ENCODE measurements around the gene RACGAP1. TPM values are rescaled to one million over a fixed set of nuclear protein-coding genes. Genes with fewer than 3 reads are reported as not detected.

RACGAP1 gene
- polyA plus RNA-seq, 3 donors, result 3.1 to 5.4 (median 3.6) TPM

DNA sequence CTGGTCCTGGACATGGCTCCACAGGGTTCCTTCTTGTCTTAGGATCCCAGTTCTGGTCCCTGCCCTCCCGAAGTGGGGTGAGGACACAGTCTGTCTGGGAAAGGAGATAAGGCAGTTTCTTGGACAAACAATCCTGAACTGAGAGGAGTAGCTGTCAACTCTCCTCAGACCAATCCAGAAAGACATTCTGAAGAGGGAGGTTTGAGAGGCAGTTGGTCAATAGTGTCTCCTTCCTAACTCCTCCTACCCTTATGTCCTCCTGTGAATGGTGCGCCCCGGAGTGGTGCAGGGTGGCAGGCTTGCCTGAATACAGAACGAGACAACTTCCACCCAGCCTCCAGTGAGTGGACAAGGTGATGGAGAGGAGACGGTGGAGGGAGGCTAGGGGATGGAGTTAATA is 16.7 kb upstream of the RACGAP1 start:
- no peaks in the 10 kb centered on the region for H4K20me1 ChIP-seq (ENCODE audit: insufficient read depth, low read length)
- peaks cover 6 to 7% of the 10 kb centered on the region in 2 donors for H3K4me1 ChIP-seq (ENCODE audit: control insufficient read depth in 1 of 2, insufficient read depth in 2 of 2, low read length in 2 of 2)
- peaks cover 3 to 23% (median 12%) of the 10 kb centered on the region in 3 donors for H3K27me3 Mint-ChIP-seq (ENCODE audit: low read depth in 3 of 3)
- H3K4me3 ChIP-seq (replicated peaks in 1 of 3; ENCODE audit: low read depth in 2 of 3, low read length in 3 of 3), result no peak overlapping the region
- peaks cover 19% of the 10 kb centered on the region for H3K4me1 Mint-ChIP-seq
- no peaks in the 10 kb centered on the region for H3K79me2 ChIP-seq (ENCODE audit: insufficient read depth, low read length)
- no peak overlapping the region for H3K4me2 ChIP-seq (replicated peaks; ENCODE audit: extremely low read depth, low read length, poor library complexity, severe bottlenecking)
- no peaks in the 10 kb centered on the region for H3K27me3 ChIP-seq (ENCODE audit: control insufficient read depth in 2 of 2, insufficient read depth in 2 of 2, low read length in 2 of 2)
- intact Hi-C loops (cut with micrococcal nuclease), result no loop called here
- no peak for DNase-seq
- no peak overlapping the region for H3K27ac Mint-ChIP-seq
- H3K36me3 ChIP-seq (replicated peaks in 1 of 2; ENCODE audit: control insufficient read depth in 1 of 2, insufficient read depth in 2 of 2, low read length in 2 of 2), result no peaks in the 10 kb centered on the region
- H3K27ac ChIP-seq (ENCODE audit: low read depth in 1 of 2, low read length in 2 of 2), result no peak overlapping the region
- H3K4me3 Mint-ChIP-seq, result no peak overlapping the region
- TF ChIP-seq, protein P1, sequence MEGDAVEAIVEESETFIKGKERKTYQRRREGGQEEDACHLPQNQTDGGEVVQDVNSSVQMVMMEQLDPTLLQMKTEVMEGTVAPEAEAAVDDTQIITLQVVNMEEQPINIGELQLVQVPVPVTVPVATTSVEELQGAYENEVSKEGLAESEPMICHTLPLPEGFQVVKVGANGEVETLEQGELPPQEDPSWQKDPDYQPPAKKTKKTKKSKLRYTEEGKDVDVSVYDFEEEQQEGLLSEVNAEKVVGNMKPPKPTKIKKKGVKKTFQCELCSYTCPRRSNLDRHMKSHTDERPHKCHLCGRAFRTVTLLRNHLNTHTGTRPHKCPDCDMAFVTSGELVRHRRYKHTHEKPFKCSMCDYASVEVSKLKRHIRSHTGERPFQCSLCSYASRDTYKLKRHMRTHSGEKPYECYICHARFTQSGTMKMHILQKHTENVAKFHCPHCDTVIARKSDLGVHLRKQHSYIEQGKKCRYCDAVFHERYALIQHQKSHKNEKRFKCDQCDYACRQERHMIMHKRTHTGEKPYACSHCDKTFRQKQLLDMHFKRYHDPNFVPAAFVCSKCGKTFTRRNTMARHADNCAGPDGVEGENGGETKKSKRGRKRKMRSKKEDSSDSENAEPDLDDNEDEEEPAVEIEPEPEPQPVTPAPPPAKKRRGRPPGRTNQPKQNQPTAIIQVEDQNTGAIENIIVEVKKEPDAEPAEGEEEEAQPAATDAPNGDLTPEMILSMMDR (IDR thresholded peaks at IDR 0.05), result no peak
- H3K9me3 Mint-ChIP-seq, result peaks cover 0 to 2% (median 0%) of the 10 kb centered on the region in 7 donors
- no peaks in the 10 kb centered on the region for H3K9me3 ChIP-seq (replicated peaks in 1 of 2; ENCODE audit: control insufficient read depth in 1 of 2, insufficient read depth in 1 of 2, low read length in 2 of 2)
- H3K9ac ChIP-seq (ENCODE audit: insufficient read depth, low read length, poor library complexity, severe bottlenecking), result no peak overlapping the region
- no peak overlapping the region for H2AFZ ChIP-seq (ENCODE audit: insufficient read depth, low read depth, low read length, poor library complexity, severe bottlenecking)
- no peaks in the 10 kb centered on the region for H3K36me3 Mint-ChIP-seq
- whole genome bisulfite sequencing (ENCODE audit: insufficient coverage), result no CpG with 5 or more reads among the region's 5 CpGs

DNA sequence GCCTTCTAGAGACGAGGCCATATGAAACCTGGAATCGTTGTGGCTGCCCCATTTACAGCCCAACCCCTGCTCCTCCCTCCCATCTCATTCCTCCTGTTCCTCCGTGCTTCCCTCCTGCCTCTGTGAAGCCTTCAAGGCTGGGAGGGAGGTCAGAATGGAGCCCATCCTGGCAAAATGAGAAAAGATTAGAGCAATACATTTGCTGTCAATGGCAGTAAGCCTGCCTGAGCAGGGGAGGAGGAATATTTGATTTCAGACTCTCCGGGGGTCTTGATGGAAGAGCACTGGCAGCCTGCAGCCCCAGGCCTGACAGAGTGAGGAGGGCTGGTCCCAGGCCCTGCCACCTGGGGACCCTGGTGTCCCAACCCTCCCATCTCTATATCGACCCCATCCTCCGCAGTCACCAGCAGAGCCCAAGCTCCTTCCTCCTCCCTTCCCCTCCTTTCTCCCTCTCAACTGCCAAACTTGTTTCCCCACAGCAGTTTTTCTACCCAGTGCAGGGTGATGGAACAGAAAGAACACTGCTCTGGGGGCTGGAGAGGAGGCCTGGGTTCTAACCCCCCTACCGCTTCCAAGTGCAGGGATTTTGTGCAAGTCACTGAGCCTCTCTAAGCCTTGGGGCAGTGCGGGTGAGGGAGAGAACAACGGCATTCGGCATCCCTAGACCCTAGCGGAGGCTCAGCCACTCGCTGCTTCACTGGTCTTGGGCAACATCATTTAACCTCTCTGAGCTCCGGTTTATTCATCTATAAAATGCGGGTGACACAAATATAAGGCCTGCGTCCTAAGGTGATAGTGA is 16.0 kb upstream of the RACGAP1 start:
- no peaks in the 10 kb centered on the region for H3K36me3 ChIP-seq (replicated peaks in 1 of 2; ENCODE audit: control insufficient read depth in 1 of 2, insufficient read depth in 2 of 2, low read length in 2 of 2)
- Mint-ChIP-seq H3K27ac (no peak overlapping the region), H3K9me3 (peaks cover 0 to 2% (median 0%) of the 10 kb centered on the region in 7 donors), H3K36me3 (no peaks in the 10 kb centered on the region), H3K4me3 (no peak overlapping the region), H3K4me1 (peaks cover 16% of the 10 kb centered on the region), H3K27me3 (ENCODE audit: low read depth in 3 of 3) (peaks cover 5 to 23% (median 12%) of the 10 kb centered on the region in 3 donors)
- no peaks in the 10 kb centered on the region for H3K79me2 ChIP-seq (ENCODE audit: insufficient read depth, low read length)
- H3K9me3 ChIP-seq (replicated peaks in 1 of 2; ENCODE audit: control insufficient read depth in 1 of 2, insufficient read depth in 1 of 2, low read length in 2 of 2), result no peaks in the 10 kb centered on the region
- no peak overlapping the region for H3K4me3 ChIP-seq (replicated peaks in 1 of 3; ENCODE audit: low read depth in 2 of 3, low read length in 3 of 3)
- intact Hi-C loops (cut with micrococcal nuclease), result no loop called here
- no peaks in the 10 kb centered on the region for H3K27me3 ChIP-seq (ENCODE audit: control insufficient read depth in 2 of 2, insufficient read depth in 2 of 2, low read length in 2 of 2)
- no peak overlapping the region for H2AFZ ChIP-seq (ENCODE audit: insufficient read depth, low read depth, low read length, poor library complexity, severe bottlenecking)
- H3K27ac ChIP-seq (ENCODE audit: low read depth in 1 of 2, low read length in 2 of 2), result no peak overlapping the region
- peaks cover 6 to 7% of the 10 kb centered on the region in 2 donors for H3K4me1 ChIP-seq (ENCODE audit: control insufficient read depth in 1 of 2, insufficient read depth in 2 of 2, low read length in 2 of 2)
- no peak overlapping the region for H3K4me2 ChIP-seq (replicated peaks; ENCODE audit: extremely low read depth, low read length, poor library complexity, severe bottlenecking)
- WGBS (ENCODE audit: insufficient coverage), result 90% methylated on average over 10 of the region's 15 CpGs
- TF ChIP-seq, protein P1 (IDR thresholded peaks at IDR 0.05), result no peak
- no peak for DNase-seq
- no peak overlapping the region for H3K9ac ChIP-seq (ENCODE audit: insufficient read depth, low read length, poor library complexity, severe bottlenecking)
- H4K20me1 ChIP-seq (ENCODE audit: insufficient read depth, low read length), result no peaks in the 10 kb centered on the region

Data from CD14-positive monocyte (primary cell).